Small intestine (tissue), 7 donors: ENCODE results near the gene RRBP1. TPM values are rescaled to one million over a fixed set of nuclear protein-coding genes. Genes with fewer than 3 reads are reported as not detected.

Source experiments
- DNase-seq, 2 donors: peaks; one replicate each; pipeline versions ENCODE4 v3.0.0 to v3.0.0-alpha.2; 2013
- FAIRE-seq: peaks from 2 replicates; lab custom pipeline; 2012; peaks lifted over from hg19 to GRCh38; lab: Jason Lieb, UNC
- H3K27ac ChIP-seq, 3 donors: one replicate each; pipeline ENCODE4 v1.5.1; 2013; ENCODE audit warnings: low read length in 2 of 3, mild to moderate bottlenecking in 2 of 3, control low read depth in 1 of 3, inconsistent platforms in 1 of 3, low read depth in 1 of 3, moderate library complexity in 1 of 3
- H3K27me3 ChIP-seq, 3 donors: one replicate each; pipeline ENCODE4 v1.6.1; 2013; ENCODE audit warnings: low read length in 3 of 3, inconsistent platforms in 1 of 3; ENCODE audit not compliant: control insufficient read depth in 3 of 3, insufficient read depth in 3 of 3
- H3K36me3 ChIP-seq, 3 donors: one replicate each; pipeline ENCODE4 v1.6.1; 2013; ENCODE audit warnings: low read length in 3 of 3, inconsistent platforms in 1 of 3, low read depth in 1 of 3, mild to moderate bottlenecking in 1 of 3, moderate library complexity in 1 of 3; ENCODE audit not compliant: control insufficient read depth in 3 of 3, insufficient read depth in 2 of 3
- H3K4me1 ChIP-seq, 3 donors: one replicate each; pipeline ENCODE4 v1.6.1; 2013; ENCODE audit warnings: low read length in 2 of 3, inconsistent platforms in 1 of 3, low read depth in 1 of 3, mild to moderate bottlenecking in 1 of 3, moderate library complexity in 1 of 3; ENCODE audit not compliant: control insufficient read depth in 3 of 3, insufficient read depth in 2 of 3
- H3K4me3 ChIP-seq, 3 donors: one replicate each; pipeline ENCODE4 v1.5.1; 2013; ENCODE audit warnings: low read length in 3 of 3, control low read depth in 1 of 3, inconsistent platforms in 1 of 3, low read depth in 1 of 3, mild to moderate bottlenecking in 1 of 3, moderate library complexity in 1 of 3
- H3K9me3 ChIP-seq, 2 donors: one replicate each; pipeline ENCODE4 v1.6.1; 2013; ENCODE audit warnings: low read depth in 1 of 2, low read length in 1 of 2; ENCODE audit not compliant: control insufficient read depth in 2 of 2, insufficient read depth in 1 of 2
- WGBS, 3 donors: extraction: QIAGEN DNeasy Blood & Tissue Kit; methylation state at CpG; one replicate each; pipeline ENCODE4 v1.1.7; 2013; 5-methylcytosine and 5-hydroxymethylcytosine counted together
- polyA plus RNA-seq, 4 donors: library from polyadenylated mRNA; stranded (reverse) in 3 of 4; unstranded in 1 of 4; fragments of 200-250 nt in 3 of 4; fragments of 120-200 nt in 1 of 4; gene quantifications; one replicate each; pipeline versions ENCODE4 v1.2.1 to v1.2.3, GENCODE V29; 2013
- donor health status: healthy with polysubstance abuse.
- donor health status: control.
- donor health status: control.
- donor health status: Bipolar disorder and iron deficiency.
- donor health status: healthy.

The RRBP1 gene
- polyA plus RNA-seq, 4 donors, result 45.2 to 232 (median 112) TPM

- peaks cover 13 to 79% (median 16%) of the 10 kb centered on the region in 3 donors for H3K36me3 ChIP-seq
- peaks cover 0 to 23% (median under 1%) of the 10 kb centered on the region in 3 donors for H3K4me1 ChIP-seq
- H3K27ac ChIP-seq, result no peak overlapping the region
- H3K27me3 ChIP-seq, result no peaks in the 10 kb centered on the region
- FAIRE-seq (no peak), DNase-seq (no peak)
- H3K4me3 ChIP-seq, result no peak overlapping the region
- WGBS, 3 donors, result 73 to 84% (median 76%) methylated on average over 11 of the region's 11 CpGs
- peaks cover 0 to 10% of the 10 kb centered on the region in 2 donors for H3K9me3 ChIP-seq
Measured at GRCh38 chr20:17655865-17656479, 26.1 kb downstream of the RRBP1 start.

GRCh38 chr20:17655286-17655651 lies 26.8 kb downstream of the RRBP1 start:
- Histone ChIP-seq H3K27ac (no peak overlapping the region), H3K36me3 (peaks cover 13 to 78% (median 16%) of the 10 kb centered on the region in 3 donors), H3K4me3 (no peak overlapping the region), H3K9me3 (peaks cover 0 to 10% of the 10 kb centered on the region in 2 donors), H3K27me3 (no peaks in the 10 kb centered on the region), H3K4me1 (peaks cover 0 to 19% (median 3%) of the 10 kb centered on the region in 3 donors)
- 82 to 86% (median 84%) methylated on average over 7 of the region's 7 CpGs for WGBS, 3 donors
- DNase-seq, result no peak
- FAIRE-seq, result no peak

GRCh38 chr20:17654649-17655285 lies 27.3 kb downstream of the RRBP1 start:
- H3K4me1 ChIP-seq, result peaks cover 0 to 18% (median 3%) of the 10 kb centered on the region in 3 donors
- peak in 1 of 2 donors; percentile 46 for DNase-seq

GRCh38 chr20:17653835-17654648 lies 28.0 kb downstream of the RRBP1 start:
- Histone ChIP-seq H3K27me3 (no peaks in the 10 kb centered on the region), H3K9me3 (peaks cover 0 to 10% of the 10 kb centered on the region in 2 donors), H3K27ac (no peak overlapping the region), H3K36me3 (peaks cover 11 to 75% (median 11%) of the 10 kb centered on the region in 3 donors), H3K4me3 (no peak overlapping the region), H3K4me1 (peaks cover 0 to 23% (median 8%) of the 10 kb centered on the region in 3 donors)
- WGBS, 3 donors, result 85 to 92% (median 90%) methylated on average over 11 of the region's 11 CpGs
- FAIRE-seq (no peak), DNase-seq (no peak)

More at GRCh38 chr20:17654649-17655285, 27.3 kb downstream of the RRBP1 start:
- Histone ChIP-seq H3K27ac (no peak overlapping the region), H3K36me3 (peaks cover 13 to 77% (median 16%) of the 10 kb centered on the region in 3 donors), H3K9me3 (peaks cover 0 to 10% of the 10 kb centered on the region in 2 donors), H3K27me3 (no peaks in the 10 kb centered on the region), H3K4me3 (no peak overlapping the region)
- WGBS, 3 donors, result 57 to 71% (median 60%) methylated on average over 7 of the region's 7 CpGs
- no peak for FAIRE-seq

- 71 to 89% (median 79%) methylated on average over 10 of the region's 10 CpGs for WGBS, 3 donors
- FAIRE-seq, result no peak
- Histone ChIP-seq H3K27ac (no peak overlapping the region), H3K4me1 (peaks cover 0 to 36% (median 12%) of the 10 kb centered on the region in 3 donors), H3K9me3 (no peaks in the 10 kb centered on the region), H3K27me3 (no peaks in the 10 kb centered on the region), H3K36me3 (peaks cover 0 to 72% (median 5%) of the 10 kb centered on the region in 3 donors), H3K4me3 (no peak overlapping the region)
- no peak for DNase-seq
Measured at GRCh38 chr20:17652411-17652810, 29.6 kb downstream of the RRBP1 start.

- WGBS, 3 donors, result 37 to 59% (median 43%) methylated on average over 2 of the region's 2 CpGs
- Histone ChIP-seq H3K9me3 (no peaks in the 10 kb centered on the region), H3K27me3 (no peaks in the 10 kb centered on the region), H3K4me3 (no peak overlapping the region), H3K4me1 (peaks cover 0 to 40% (median 14%) of the 10 kb centered on the region in 3 donors), H3K27ac (no peak overlapping the region), H3K36me3 (peaks cover 0 to 72% (median 5%) of the 10 kb centered on the region in 3 donors)
- FAIRE-seq, result no peak
- no peak for DNase-seq
Measured at GRCh38 chr20:17651760-17652388, 30.2 kb downstream of the RRBP1 start.

GRCh38 chr20:17651129-17651759 lies 30.8 kb downstream of the RRBP1 start:
- Histone ChIP-seq H3K27ac (no peak overlapping the region), H3K9me3 (no peaks in the 10 kb centered on the region), H3K36me3 (peaks cover 0 to 78% (median 2%) of the 10 kb centered on the region in 3 donors), H3K4me1 (peaks cover 2 to 46% (median 18%) of the 10 kb centered on the region in 3 donors), H3K4me3 (no peak overlapping the region), H3K27me3 (no peaks in the 10 kb centered on the region)
- no peak for DNase-seq
- WGBS, 3 donors, result 41 to 52% (median 45%) methylated on average over 11 of the region's 11 CpGs
- FAIRE-seq, result no peak
